Measurements from ENCODE around the gene TFPT.

GRCh38 chr19:54077334-54077733 is 38.1 kb downstream of the TFPT start:
- no peak for TF ChIP-seq CTCF (conservative IDR thresholded peaks at IDR 0.05 in 1 of 2, IDR thresholded peaks at IDR 0.05 in 1 of 2; ENCODE audit: extremely low read depth in 1 of 2, insufficient read depth in 1 of 2, low read depth in 1 of 2, low read length in 2 of 2)
- TF ChIP-seq EZH2 (IDR thresholded peaks at IDR 0.05; ENCODE audit: borderline replicate concordance, low read length), result no peak
